Stimulated activated naive CD8-positive, alpha-beta T cell treated with anti-CD3 and anti-CD28 coated beads, Interleukin-15, Interleukin-2, amounts not matched to agents 100 ng/mL and 50 ng/mL, for 24 hours (primary cell): ENCODE results near the gene RBMY1D.
"Not testable (repeated sequence)": the region's sequence is repeated elsewhere in the genome, so short reads cannot be mapped to it uniquely, and the experiment has no call there.

Experiments used
- H3K27ac Mint-ChIP-seq: one replicate; pipeline ENCODE4 v1.8.0; 2021; ENCODE audit warnings: mild to moderate bottlenecking, mixed read lengths
- H3K27me3 Mint-ChIP-seq: one replicate; pipeline ENCODE4 v1.8.0; 2021; ENCODE audit warnings: mixed read lengths
- H3K36me3 Mint-ChIP-seq: one replicate; pipeline ENCODE4 v1.8.0; 2021; ENCODE audit warnings: low read depth, mixed read lengths
- H3K4me1 Mint-ChIP-seq: one replicate; pipeline ENCODE4 v1.8.0; 2021; ENCODE audit warnings: low read depth, mixed read lengths
- H3K4me3 Mint-ChIP-seq: one replicate; pipeline ENCODE4 v1.8.0; 2021; ENCODE audit warnings: mild to moderate bottlenecking, mixed read lengths
- H3K9me3 Mint-ChIP-seq: one replicate; pipeline ENCODE4 v1.8.0; 2021; ENCODE audit warnings: mixed read lengths

RBMY1D gene

GRCh38 chrY:21894426-21894825 is at the start of gene RBMY1D:
RBMY1D (minus strand) TSS chrY:21894526; CDS start chrY:21892513, 2,013 bp downstream.
- not testable (repeated sequence) for H3K36me3 Mint-ChIP-seq, H3K9me3 Mint-ChIP-seq, H3K4me1 Mint-ChIP-seq, H3K4me3 Mint-ChIP-seq, H3K27ac Mint-ChIP-seq, H3K27me3 Mint-ChIP-seq

GRCh38 chrY:21917932-21918331 is 23.6 kb upstream of the RBMY1D start, which contains the start of gene RBMY1E:
RBMY1E (minus strand) TSS chrY:21918032; CDS start chrY:21916054, 1,978 bp downstream.
- not testable (repeated sequence) for H3K27me3 Mint-ChIP-seq, H3K27ac Mint-ChIP-seq

GRCh38 chrY:21869407-21870076 is 24.8 kb downstream of the RBMY1D start:
- H3K27me3 Mint-ChIP-seq, H3K36me3 Mint-ChIP-seq, H3K27ac Mint-ChIP-seq, H3K9me3 Mint-ChIP-seq, H3K4me1 Mint-ChIP-seq, H3K4me3 Mint-ChIP-seq: not testable (repeated sequence)

More at GRCh38 chrY:21917932-21918331, 23.6 kb upstream of the RBMY1D start, which contains the start of gene RBMY1E:
- not testable (repeated sequence) for H3K9me3 Mint-ChIP-seq, H3K36me3 Mint-ChIP-seq, H3K4me3 Mint-ChIP-seq, H3K4me1 Mint-ChIP-seq

GRCh38 chrY:21845481-21845880 is 48.8 kb downstream of the RBMY1D start:
- Mint-ChIP-seq H3K4me3 (no peak overlapping the region), H3K36me3 (no peaks in the 10 kb centered on the region), H3K9me3 (no peaks in the 10 kb centered on the region), H3K27ac (no peak overlapping the region), H3K27me3 (no peaks in the 10 kb centered on the region), H3K4me1 (no peaks in the 10 kb centered on the region)

DNA sequence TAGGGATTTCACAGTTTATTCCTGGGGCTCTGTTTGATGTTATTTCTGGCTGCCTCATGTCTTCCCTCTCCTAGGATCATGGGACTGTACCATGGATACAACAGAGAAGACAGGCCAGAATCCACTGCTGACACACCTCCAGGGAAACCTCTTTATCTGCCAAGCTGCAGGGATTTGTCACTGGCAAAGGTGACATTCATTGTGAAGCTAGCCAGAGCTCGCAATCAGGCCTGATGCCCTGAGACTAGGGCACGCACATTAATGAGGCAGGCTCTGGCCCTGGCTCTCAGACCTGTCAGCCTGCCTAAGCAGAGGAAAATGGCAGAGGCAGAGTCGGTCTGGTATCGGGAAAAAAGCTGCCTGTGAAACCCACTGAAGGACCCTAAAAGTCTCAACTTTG is 52.2 kb downstream of the RBMY1D start:
- H3K9me3 Mint-ChIP-seq, result no peaks in the 10 kb centered on the region
- H3K4me3 Mint-ChIP-seq, result no peak overlapping the region
- H3K36me3 Mint-ChIP-seq, result no peaks in the 10 kb centered on the region
- no peaks in the 10 kb centered on the region for H3K27me3 Mint-ChIP-seq
- H3K27ac Mint-ChIP-seq, result no peak overlapping the region
- no peaks in the 10 kb centered on the region for H3K4me1 Mint-ChIP-seq

DNA sequence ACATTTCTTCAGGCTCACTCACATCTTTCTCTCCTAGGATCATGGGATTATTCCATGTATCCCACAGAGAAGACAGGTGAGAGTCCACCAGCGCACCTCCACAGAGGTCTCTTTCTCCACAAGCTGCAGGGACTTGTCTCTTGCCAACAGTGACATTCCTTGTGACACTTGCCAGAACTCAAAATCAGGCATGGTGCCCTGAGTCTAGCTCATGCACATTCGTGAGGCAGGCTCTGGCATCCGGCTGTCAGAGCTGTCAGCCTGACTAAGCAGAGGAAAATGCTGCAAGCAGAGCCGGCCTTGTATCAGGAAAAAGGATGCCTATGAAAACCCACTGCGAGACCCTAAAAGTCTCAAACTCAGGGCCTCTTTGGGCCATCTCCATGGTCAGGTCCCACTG is 54.8 kb downstream of the RBMY1D start:
- no peaks in the 10 kb centered on the region for H3K27me3 Mint-ChIP-seq
- H3K4me1 Mint-ChIP-seq, result no peaks in the 10 kb centered on the region
- H3K36me3 Mint-ChIP-seq, result no peaks in the 10 kb centered on the region
- H3K27ac Mint-ChIP-seq, result no peak overlapping the region
- H3K9me3 Mint-ChIP-seq, result no peaks in the 10 kb centered on the region
- no peak overlapping the region for H3K4me3 Mint-ChIP-seq

DNA sequence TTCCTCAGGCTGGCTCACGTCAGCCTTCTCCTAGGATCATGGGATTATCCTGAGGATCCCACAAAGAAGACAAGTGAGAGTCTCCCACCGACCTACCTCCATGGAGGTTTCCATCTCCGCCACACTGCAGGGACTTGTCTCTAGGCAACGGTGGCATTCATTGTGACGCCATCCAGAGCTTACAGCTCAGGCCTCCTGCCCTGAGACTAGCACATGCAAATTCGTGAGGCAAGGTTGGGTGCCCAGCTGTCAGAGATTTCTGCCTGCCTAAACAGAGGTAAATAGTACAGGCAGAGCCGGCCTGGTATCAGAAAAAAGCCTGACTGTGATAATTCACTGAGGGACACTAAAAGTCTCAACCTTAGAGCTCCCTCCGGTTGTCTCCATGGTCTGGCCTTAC is 58.0 kb downstream of the RBMY1D start:
- Mint-ChIP-seq H3K27me3 (no peaks in the 10 kb centered on the region), H3K27ac (no peak overlapping the region), H3K4me3 (no peak overlapping the region), H3K9me3 (no peaks in the 10 kb centered on the region), H3K4me1 (no peaks in the 10 kb centered on the region), H3K36me3 (no peaks in the 10 kb centered on the region)

DNA sequence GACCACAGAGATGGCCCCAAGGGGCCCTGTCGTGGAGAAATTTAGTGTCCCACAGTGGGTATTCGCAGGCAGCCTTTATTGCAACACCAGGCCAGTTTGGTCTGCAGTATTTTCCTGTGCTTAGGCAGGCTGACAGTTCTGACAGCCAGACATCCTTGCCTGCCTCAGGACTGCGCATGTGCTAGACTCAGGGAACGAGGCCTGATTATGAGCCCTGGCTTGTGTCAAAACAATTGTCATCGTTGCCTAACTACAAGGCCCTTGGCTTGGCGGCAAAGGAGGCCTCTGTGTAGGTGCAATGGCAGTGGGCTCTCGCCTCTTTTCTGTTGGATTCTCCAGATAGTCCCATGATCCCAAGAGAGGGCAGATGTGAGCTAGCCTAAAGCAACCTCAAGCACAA is 59.3 kb downstream of the RBMY1D start:
- Mint-ChIP-seq H3K27ac (no peak overlapping the region), H3K9me3 (no peaks in the 10 kb centered on the region), H3K36me3 (no peaks in the 10 kb centered on the region), H3K27me3 (no peaks in the 10 kb centered on the region), H3K4me3 (no peak overlapping the region), H3K4me1 (no peaks in the 10 kb centered on the region)
